HL-60/S4 treated with phorbol 12-myristate 13-acetate at 8.2 ng/mL for 4 days and 3 days (cell line): Measurements from ENCODE around the gene UBE2E1.

ENCODE experiments used
- in situ Hi-C: fragments of 300-500 bp; cut with MboI; formaldehyde crosslinking; loops from 2 replicates; pipeline ENCODE4 v1.15.0; 2022; ENCODE audit warnings: low sequenced_read_pairs

The UBE2E1 gene

DNA sequence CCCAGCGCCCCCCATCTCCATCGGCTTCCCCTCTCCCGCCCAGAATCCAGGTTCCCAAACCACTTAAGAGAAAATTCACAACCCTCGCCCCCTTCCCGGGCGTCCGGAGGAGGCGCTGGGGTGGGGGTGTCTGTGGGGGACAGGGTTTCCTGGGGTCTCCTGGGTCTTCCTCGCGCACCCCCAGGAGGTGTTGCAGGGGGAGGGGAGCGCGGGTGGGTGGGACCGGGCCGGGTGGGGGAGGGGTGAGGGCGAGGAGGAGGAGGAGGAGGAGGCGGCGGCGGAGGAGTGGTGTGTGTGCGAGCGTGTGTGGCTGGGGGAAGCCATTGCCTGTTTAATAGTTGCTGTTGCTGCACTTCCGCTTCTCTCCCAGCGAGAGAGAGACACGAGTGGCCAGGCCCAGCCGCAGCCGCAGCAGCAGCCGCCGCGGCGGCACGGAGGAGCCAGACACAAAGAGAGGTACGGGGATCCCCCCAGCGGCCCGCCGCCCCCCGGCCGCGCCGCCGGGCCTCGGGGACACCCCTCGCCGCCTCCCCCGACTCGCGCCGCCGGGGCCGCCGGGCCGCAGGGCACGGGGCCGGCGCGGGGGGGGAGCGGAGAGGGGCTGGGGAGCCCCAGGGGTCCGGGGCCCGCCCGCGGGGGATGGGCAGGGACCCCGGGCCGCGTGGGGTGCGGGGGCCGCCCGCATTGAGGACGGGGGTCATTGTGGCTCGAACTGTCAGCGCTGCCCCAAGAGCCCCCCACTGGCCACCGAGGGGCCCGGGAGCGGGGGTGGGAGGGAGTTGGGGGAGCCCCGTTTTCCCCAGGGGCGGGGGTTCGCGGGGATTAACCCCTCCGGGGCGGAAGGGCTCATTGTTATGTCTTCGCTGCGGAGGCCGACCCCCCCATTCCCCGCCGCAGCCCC, at the start of gene UBE2E1:
Gene UBE2E1, plus strand, starts transcription at position 323 of the 901 bp plus-strand sequence. CDS start 1,315 bp downstream, outside the sequence.
- in situ Hi-C loops = no loop called here

DNA sequence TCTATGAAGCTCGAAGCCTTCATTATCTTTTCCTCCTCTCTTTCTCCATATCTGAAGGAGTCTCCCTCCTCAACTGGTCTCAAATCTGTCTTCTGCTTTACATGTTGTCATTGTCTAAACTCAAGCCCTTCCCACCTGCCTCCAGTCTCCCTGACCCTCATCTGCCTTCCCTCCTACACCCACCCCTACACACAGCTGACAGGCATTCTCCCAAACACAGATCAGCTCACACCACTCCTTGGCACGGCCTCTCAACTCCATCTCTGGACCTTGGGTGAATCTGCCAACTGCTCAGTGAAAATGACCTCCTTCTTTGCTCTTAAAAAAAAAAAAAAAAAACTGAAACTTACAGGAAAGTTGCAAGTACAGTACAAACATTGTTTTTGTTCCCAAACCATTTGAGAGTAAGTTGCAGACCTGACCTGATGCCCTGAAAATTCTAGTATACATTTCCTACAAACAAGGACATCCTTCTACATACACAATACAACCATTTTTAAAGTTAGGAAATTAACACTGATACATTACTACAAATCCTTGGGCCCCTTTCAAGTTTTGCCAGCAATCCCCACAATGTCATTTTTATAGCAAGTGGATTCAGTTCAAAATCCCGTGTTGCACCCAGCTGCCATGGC, 49.4 kb upstream of the UBE2E1 start:
- in situ Hi-C loops = no loop called here

DNA sequence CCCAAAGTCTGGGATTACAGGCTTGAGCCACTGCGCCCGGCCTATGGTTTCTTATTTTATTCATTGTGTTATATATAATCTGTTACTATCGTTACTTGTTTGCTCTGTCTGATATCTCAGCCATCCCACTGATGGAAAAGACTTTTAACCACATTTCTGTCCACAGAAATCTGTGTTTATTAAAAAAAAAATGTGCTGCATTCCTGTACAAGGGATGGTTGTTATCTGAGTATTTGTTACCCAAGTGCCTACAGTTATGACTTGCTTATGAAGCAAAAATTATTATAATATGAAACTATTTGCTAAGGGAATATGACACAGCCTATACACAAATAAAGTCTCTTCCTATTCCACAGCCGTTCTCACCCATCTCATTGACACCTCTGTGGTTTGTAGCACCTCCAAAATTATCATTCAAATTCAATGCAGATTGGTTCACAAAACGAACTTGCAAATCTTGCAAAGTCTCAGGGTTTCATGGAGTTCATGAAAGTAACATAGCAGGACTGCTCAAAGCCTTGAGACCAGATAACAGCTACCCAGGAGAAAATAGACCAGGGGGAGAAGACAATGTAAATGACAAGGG, 47.4 kb upstream of the UBE2E1 start:
- in situ Hi-C loops = no loop called here

DNA sequence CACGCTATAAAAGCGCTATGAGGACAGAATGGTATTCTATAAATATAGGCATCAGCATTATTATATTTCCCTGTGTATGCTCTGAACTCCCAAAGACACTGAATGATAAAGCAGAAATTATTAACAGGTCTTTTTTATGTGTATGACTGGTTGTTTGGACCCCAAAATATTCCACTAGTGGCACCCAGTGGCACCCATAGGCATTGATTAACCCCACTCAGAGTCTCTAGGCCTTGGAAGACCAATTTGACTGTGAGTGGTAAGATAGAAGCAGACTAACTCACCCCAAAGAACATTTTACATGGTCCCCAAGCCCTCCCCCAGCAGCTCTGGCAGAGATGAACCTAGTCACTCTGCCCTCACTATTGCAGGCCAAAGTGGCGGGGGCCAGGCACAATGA, 45.4 kb upstream of the UBE2E1 start:
- in situ Hi-C loops = no loop called here

DNA sequence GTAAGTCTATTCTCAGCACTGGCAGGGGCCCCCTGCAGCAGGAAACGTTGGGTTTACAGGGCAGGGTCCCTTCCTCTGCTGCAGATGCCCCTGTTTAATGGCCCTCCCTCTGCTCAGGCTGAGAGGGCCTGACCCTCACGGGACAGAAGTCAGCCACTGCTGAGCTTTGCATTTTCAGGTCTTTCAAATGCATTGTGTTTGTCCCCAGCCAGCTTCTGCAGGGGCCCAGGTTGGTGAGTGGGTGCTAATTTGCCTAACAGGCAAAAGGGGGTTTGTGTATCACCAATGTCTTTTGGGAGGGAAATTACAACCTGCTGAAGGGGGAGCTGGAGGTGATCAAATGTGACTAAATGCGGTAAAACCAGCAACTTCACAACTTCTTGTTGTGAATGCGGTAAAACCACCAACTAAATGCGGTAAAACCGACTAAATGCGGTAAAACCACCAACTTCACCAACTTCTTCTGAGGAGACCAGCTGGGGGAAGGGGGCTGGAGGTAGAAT, 44.8 kb upstream of the UBE2E1 start:
- in situ Hi-C loops = no loop called here

DNA sequence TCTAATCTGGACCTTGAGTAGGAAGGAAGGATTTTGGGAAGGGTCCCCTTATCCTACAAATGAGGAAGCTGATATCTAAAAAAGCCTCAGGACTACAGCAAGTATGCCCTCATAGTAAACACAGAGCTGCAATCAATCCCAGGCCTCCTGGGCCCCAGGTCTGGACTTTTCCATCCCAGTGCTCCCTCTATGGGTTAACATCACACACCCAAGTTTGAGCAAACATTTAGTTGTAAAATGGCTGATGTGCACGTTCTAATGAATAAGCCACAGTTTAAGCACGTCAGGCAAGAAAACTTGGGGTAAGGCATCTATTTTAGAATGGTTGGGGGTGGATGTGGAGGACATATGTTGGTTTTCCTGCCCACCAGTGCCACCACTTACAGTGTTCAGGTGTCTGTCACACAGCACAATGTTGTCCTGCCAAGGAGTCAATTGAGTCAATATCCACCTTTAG, 44.3 kb upstream of the UBE2E1 start:
- in situ Hi-C loops = no loop called here

DNA sequence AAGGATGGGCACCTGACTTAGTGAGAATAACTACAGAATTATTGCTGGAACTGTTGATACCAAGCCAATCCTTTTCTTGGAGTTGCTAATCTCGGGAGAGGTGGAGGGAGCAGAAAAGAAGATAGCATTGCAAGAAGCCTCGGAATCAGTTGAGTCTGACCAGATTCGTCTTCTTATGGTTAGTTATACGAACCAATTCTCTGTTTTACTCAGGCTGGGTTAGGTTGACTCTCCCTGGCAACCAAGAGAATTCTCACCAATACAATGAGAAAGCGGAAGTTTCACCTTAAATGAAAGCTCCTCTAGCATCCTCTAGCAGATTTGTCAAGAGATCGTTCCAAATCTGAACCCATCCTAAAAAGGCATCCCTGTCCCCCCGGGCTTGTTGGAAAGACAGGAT, 43.5 kb upstream of the UBE2E1 start:
- in situ Hi-C loops = no loop called here

DNA sequence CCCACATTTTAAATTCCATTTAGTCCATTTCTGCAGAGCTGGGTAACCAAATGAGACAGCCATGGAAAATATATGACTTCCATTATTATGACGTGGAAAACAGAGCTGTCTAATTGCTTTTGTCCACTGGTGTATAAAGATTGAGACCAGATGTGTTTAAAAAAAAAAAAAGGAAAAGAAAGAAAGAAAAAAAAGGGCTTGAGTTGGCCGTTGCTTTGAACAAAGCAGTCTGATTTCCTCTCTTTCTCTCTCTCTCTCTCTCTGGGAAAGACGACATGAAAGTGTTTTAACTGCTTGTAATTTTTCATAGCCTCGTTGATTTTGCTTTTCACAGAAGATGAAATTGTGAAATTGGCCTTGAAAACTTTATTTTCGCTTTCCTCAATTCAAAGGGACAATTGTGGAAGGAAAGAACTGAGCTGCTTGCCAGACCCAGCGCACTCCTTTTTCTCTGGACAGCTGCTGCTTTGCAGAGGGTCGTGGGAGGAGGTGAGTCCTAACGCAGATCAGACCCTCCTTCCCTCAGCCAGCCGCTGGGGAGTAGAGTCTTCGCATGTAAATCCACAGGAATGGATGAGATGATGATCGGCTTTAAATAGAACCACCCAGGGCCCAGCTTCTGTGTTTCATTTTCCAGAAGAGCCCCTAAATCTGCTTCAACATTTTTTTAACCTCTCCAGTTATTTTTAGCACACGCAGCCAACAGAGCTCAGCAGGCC, 42.8 kb upstream of the UBE2E1 start:
- in situ Hi-C loops = no loop called here

DNA sequence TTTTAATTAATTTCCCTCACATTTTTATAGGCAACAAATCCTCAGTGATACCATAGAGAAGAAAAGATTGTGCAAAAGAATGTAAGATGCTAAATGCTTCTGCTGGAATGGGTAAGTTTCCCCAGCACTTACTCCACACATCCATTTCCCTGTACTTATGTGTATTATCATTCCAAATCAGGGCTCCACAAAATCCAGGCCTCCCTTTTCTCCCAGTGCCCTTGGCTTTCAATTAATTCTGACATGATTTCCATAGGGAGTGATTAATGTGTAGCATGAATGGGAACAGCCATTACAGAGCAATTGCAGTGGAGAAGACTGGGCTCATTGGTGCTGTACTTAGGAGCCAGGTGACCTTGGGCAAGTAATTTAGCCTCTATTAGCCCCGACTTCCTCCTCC, 41.3 kb upstream of the UBE2E1 start:
- in situ Hi-C loops = no loop called here

DNA sequence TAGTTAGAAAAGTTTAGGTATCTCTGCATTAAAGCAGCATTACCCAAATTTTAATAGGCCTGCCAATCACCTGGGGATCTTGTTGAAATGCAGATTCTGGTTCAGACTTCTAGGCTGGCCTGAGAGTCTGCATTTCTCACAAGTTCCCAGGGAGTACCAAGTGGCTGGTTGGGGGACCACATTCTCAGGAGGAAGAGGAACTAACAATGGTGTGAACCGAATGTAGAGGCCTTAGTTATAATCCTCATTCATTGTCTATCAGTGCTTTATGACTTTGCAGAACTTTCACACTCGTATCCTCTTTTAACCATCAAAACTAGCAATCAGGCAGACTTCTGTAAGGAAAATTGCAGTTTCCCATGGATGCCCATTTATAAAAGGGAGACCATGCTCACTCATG, 38.2 kb upstream of the UBE2E1 start:
- in situ Hi-C loops = no loop called here

DNA sequence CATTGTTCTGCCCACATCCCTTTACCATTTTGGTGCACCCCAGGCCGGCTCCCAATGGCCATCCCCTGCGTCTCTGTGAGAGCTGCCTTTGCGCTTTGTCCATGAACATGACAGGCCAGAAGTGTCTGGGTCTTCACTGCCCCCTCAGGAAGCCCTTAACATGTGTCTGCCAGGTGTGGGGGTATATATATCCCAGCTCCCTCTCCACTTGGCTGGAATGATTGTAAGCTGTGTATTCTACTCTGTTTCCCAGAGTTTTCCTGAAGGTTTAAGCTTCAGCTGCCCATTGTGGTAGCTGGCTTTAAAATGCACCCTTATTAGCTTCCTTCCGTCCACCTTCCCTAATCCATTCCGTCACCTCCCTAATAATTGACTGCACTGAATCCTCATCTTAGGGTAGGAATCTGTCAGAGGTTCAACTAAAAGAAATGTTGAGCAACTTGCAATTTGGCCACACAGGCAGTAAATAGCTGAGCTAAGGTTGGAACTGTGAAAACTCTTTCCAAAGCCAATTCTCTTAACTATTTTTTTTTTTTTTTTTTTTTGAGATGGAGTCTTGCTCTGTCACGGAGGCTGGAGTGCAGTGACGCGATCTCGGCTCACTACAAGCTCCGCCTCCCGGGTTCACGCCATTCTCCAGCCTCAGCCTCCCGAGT, 30.4 kb upstream of the UBE2E1 start:
- in situ Hi-C loops = no loop called here

DNA sequence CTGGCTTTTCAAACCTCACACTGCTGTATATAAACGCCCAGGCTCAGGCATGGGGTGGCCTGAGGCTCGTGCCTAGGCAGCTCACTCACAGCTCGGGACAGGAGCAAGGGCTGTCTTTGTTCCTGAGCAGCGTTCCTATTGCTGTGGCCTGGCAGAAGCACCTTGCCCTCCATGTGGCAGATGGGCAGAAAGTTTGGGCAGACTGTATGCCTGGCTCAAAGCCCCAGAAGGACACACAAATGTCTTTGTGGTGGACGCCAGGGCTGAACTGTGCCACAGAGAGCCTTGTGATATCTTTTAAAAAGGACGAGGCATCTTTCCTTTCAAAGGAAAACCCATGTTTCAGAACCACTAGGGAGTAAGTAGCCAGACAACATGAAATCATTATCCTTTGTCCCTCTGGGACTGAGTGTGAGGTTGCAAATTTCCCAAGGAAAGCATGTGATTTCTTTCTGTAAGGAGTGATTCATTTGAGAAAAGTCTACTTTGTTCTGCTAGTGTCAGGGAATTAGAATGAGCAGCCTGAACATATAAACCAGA, 29.3 kb upstream of the UBE2E1 start:
- in situ Hi-C loops = no loop called here

DNA sequence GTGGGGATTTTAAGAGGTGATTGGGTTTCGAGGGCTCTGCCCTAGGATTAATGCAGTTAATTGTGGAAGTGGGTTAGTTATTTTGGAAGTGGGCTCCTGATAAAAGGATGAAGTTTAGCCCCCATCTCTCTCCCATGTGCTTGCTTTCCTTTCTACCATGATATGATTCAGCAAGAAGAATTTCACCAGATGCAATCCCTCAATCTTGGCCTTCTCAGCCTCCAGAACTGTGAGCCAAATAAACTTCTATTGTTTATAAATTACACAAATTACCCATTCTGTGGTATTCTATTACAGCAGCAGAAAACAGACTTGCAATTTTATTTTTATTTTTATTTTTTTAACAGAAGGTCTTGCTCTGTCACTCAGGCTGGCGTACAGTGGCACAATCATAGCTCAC, 27.3 kb upstream of the UBE2E1 start:
- in situ Hi-C loops = no loop called here

DNA sequence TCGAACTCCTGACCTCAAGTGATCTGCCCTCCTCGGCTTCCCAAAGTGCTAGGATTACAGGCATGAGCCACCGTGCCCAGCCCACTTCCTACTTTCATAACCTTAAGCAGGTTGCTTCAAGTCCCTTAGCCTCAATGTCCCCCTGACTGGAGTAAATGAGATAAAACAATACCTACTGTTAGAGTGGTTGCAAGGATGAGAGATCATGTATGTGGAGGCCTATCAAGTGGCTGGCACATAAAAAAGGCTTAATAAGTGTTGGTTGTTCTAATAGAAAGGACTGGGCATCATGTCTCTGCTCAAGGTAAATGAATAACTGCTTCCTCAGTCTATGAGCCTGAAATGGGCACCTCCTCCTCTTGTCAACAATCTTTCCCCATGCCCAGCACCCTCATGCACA, 25.9 kb upstream of the UBE2E1 start:
- in situ Hi-C loops = no loop called here

DNA sequence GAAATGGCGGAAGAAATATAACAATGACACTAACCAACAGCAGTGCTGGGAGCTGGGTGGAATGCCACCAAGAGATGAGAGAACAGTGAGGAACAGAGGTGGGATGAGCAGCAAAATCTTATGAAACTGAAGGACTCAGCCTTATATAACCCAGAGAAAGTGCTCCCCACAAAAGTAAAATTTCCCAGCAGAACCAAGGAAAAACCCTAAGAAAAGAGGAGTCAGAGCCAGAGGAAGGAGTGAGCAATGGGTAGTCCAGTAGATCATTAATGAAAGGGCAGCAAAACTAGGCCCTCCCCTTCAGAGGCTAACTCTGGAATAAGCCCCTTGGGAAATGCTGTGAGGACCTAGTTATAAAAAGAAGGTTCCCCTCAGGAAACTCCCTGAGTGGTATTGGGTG, 24.7 kb upstream of the UBE2E1 start:
- in situ Hi-C loops = no loop called here

DNA sequence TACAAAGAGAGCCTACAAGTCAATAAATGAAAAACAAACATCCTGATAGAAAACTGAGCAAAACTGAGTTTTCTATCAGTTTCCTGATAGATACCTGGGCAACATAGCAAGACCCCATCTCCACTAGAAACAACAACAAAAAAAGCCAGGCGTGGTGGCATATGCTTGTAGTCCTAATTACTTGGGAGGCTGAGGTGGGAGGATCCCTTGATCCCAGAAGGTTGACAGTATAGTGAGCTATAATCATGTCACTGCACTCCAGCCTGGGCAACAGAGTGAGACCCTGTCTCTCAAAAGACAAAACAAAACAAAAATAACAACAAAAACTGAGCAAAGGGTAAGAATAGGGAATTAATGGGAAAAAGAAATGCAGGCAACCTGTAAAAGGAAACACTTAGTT, 23.9 kb upstream of the UBE2E1 start:
- in situ Hi-C loops = no loop called here

DNA sequence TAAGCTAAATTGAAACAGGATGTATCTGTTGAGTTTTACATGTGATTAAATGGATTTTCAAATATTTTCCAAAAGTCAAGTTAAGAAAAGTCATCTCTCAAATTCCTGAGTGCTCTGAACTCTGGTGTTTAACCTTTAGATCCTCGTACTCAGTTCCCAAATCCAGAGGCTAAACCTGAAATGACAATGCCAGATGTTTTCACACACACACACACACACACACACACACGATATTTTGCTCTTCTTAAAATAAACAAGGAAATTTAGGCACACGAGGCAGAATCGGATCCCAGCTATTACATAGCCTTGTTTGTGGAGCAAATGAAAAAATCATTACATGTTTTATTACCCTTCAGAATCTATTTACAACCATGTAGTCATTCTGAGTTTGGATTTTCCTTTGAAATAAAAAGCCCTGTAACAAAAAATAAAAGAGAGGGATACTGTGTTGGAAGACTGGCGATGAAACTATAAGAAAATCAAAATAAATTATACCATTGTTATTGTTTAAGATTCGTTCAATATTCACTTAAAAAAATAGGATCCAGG, 20.6 kb upstream of the UBE2E1 start:
- in situ Hi-C loops = no loop called here

DNA sequence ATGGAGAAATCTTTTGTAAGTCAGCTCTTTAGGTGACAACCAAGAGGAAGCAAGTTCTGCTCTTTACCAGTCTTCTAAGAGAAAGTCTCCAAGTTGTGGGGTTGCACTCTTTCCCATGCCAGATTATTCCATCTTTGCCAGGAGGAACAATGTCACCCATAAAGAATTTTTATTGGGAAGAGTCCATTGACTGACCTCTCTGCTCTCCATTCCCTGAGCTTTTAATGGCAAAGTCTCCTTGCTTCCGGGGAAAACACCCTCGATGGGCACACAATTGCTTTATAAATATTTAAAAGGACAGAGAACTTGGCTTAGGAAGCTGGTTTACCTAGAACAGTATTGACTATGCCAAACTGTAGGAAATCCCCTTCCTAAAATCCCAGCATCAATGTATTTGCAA, 19.9 kb upstream of the UBE2E1 start:
- in situ Hi-C loops = no loop called here

DNA sequence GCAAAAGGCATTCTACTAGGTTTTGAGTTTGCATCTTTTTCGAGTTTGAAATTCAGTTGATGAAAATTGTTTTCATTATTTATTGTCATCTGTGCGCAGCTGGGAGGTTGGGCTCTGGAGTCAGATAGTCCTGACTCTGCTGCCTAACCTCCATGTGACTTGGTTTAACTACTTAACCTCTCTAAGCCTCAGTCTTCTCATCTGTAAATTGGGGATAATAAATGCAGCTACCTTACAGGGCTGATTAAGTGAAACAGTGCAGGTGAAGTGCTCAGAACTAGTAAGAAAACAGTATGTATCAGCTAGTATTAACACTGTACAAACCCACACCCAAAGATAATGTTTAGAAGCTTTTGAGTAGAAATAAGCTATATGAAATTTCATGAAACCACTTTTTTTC, 14.1 kb upstream of the UBE2E1 start:
- in situ Hi-C loops = no loop called here

DNA sequence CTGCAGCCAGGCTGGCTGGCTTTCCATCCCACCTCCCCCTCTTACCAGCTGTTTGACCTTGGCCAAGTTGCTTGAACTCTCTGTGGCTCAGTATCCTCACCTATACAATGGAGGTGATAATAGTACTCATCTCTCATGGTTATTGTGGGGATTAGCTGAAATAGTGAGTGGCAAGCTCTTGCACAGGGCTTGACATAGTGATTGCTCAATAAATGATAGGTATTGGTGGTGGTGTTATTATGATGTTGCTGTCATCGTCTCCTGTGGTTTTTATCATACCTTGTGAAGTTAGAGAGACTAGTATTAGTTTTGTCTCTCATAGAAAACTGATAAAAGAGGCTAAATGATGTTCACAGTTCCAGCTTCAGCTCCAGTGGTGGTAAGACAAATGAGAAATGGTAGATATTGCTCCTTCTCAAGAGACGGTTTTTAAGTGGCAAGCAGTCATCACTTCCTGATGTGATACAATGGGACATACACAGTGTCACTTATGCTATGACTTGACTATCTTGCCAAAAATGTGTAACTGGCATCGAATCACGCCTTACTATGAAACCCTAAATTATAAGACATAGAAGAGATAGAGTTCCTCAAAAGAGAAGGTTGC, 12.1 kb upstream of the UBE2E1 start:
- in situ Hi-C loops = no loop called here
